Measurements from ENCODE around the gene CHD6. TPM values are rescaled to one million over a fixed set of nuclear protein-coding genes. Genes with fewer than 3 reads are reported as not detected.

The CHD6 gene, protein sequence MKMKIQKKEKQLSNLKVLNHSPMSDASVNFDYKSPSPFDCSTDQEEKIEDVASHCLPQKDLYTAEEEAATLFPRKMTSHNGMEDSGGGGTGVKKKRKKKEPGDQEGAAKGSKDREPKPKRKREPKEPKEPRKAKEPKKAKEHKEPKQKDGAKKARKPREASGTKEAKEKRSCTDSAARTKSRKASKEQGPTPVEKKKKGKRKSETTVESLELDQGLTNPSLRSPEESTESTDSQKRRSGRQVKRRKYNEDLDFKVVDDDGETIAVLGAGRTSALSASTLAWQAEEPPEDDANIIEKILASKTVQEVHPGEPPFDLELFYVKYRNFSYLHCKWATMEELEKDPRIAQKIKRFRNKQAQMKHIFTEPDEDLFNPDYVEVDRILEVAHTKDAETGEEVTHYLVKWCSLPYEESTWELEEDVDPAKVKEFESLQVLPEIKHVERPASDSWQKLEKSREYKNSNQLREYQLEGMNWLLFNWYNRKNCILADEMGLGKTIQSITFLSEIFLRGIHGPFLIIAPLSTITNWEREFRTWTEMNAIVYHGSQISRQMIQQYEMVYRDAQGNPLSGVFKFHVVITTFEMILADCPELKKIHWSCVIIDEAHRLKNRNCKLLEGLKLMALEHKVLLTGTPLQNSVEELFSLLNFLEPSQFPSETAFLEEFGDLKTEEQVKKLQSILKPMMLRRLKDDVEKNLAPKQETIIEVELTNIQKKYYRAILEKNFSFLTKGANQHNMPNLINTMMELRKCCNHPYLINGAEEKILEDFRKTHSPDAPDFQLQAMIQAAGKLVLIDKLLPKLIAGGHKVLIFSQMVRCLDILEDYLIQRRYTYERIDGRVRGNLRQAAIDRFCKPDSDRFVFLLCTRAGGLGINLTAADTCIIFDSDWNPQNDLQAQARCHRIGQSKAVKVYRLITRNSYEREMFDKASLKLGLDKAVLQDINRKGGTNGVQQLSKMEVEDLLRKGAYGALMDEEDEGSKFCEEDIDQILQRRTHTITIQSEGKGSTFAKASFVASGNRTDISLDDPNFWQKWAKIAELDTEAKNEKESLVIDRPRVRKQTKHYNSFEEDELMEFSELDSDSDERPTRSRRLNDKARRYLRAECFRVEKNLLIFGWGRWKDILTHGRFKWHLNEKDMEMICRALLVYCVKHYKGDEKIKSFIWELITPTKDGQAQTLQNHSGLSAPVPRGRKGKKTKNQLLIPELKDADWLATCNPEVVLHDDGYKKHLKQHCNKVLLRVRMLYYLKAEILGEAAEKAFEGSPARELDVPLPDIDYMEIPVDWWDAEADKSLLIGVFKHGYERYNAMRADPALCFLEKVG (N-terminal part only)
- total RNA-seq: 100 to 1,000 TPM in 1 of 4 donors, 10 to 100 TPM in 3; 21.5 to 130 (median 33.6) TPM

DNA sequence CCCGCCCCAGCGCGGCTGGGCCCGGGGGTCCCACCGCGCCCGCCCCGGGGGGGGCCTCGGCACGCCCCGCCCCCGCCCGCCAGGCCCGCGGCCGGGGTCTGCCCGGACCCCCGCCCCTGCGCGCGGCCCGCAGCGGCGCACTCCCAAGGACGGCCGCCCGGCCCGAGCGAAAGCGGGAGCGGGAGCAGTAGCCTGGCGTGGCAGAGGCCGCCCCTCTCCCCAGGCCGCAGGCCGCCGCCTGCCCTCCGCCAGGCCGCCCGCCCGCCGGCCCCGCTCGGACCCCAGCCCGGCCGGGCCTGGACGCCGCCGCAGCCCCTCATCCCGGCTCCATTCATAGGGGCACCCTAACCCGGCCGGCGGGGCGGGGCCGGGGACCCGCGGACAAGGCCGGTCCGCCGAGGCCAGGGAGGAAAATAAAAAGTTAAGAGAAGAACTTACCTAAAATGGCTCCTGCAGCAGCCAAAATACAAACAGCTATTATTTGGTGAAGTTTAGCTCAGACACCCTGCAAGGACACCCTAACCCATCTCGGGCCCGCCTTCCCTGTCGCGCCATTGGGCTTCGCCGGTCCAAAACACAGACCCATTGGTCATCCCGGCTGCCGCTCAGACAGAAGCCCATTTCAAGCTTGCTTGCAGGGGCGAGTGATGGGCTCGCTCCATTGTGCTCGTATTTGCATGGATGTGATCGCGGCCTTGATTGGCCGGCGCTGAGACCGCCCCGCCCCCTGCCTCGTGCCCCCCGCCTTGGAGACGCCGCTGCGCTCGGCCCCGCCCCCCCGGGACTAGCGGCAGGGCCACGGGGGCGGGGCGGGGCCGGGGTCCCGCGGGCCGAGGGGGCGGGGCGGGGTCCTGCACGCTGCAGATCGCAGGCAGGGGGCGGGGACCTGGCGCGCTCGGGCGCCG lies at the start of gene CHD6:
Gene CHD6, minus strand, starts transcription at position 476 of the 905 bp plus-strand sequence. CDS start 67,040 bp downstream, outside the sequence.
- no peak for TF ChIP-seq POLR2A (IDR thresholded peaks at IDR 0.05)
- TF ChIP-seq, protein P1, sequence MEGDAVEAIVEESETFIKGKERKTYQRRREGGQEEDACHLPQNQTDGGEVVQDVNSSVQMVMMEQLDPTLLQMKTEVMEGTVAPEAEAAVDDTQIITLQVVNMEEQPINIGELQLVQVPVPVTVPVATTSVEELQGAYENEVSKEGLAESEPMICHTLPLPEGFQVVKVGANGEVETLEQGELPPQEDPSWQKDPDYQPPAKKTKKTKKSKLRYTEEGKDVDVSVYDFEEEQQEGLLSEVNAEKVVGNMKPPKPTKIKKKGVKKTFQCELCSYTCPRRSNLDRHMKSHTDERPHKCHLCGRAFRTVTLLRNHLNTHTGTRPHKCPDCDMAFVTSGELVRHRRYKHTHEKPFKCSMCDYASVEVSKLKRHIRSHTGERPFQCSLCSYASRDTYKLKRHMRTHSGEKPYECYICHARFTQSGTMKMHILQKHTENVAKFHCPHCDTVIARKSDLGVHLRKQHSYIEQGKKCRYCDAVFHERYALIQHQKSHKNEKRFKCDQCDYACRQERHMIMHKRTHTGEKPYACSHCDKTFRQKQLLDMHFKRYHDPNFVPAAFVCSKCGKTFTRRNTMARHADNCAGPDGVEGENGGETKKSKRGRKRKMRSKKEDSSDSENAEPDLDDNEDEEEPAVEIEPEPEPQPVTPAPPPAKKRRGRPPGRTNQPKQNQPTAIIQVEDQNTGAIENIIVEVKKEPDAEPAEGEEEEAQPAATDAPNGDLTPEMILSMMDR (IDR thresholded peaks at IDR 0.05): no peak

GRCh38 chr20:41664584-41664983 lies 46.4 kb upstream of the CHD6 start:
- TF ChIP-seq POLR2A (IDR thresholded peaks at IDR 0.05): no peak
- TF ChIP-seq, protein P1 (IDR thresholded peaks at IDR 0.05): no peak
- Histone ChIP-seq H3K27me3 (no peaks in the 10 kb centered on the region), H3K4me3 (no peak overlapping the region), H3K36me3 (no peaks in the 10 kb centered on the region), H3K4me1 (no peaks in the 10 kb centered on the region), H3K9me3 (no peaks in the 10 kb centered on the region), H3K27ac (no peak overlapping the region)
- peak in 1 of 3 donors; percentile 20 for DNase-seq

More for the DNA sequence above, at the start of gene CHD6:
- Histone ChIP-seq H3K27ac (peak within 1 kb of the TSS; percentile 77 to 85 (median 80)), H3K4me3 (peak within 1 kb of the TSS; percentile 77 to 99 (median 86)), H3K36me3 (no peaks in the 10 kb centered on the region), H3K27me3 (no peaks in the 10 kb centered on the region), H3K9me3 (no peaks in the 10 kb centered on the region), H3K4me1 (peaks cover 0 to 11% (median 8%) of the 10 kb centered on the region in 4 donors)
- DNase-seq: peak; percentile 98 to 100 (median 98)

- no peaks in the 10 kb centered on the region for H3K36me3 ChIP-seq
- no peaks in the 10 kb centered on the region for H3K4me1 ChIP-seq
- H3K9me3 ChIP-seq: no peaks in the 10 kb centered on the region
- no peak overlapping the region for H3K4me3 ChIP-seq
- H3K27ac ChIP-seq: no peak overlapping the region
- no peaks in the 10 kb centered on the region for H3K27me3 ChIP-seq
- no peak for TF ChIP-seq POLR2A (IDR thresholded peaks at IDR 0.05)
- TF ChIP-seq, protein P1 (IDR thresholded peaks at IDR 0.05): no peak
- no peak for DNase-seq
Observed at GRCh38 chr20:41657655-41658054, 39.5 kb upstream of the CHD6 start.

DNA sequence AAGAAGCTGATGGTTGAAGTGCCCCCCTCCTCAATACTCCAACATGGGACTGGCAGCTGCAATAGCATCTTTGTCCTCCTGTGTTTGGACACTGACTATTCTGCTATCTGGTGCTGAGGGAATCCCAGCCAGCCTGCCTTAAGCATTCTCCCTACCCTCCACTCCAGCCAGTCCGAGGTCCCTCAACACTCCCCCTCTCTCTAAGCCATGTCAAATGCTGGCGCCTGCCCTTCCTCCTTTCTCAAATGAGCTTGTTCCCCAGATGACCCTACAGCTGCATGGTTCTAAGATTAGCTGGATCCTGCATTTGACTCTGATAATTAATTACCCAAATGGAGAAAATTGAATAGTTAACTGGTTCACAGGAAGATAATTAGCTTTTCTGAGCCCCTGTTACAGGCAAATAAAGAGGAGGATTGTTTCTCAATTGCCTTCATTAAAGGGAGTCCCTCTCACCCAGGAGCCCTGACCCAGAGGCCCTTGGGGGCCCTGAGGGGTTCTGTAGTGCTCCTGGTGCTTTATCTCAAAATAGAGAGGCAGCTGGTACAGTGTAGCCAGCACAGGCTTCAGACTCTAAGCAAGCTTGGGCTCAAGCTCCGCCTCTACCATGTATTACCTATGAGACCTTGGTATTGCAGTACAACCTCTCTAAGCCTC lies 37.9 kb upstream of the CHD6 start:
- H3K9me3 ChIP-seq: no peaks in the 10 kb centered on the region
- H3K36me3 ChIP-seq: no peaks in the 10 kb centered on the region
- no peak for DNase-seq
- H3K4me3 ChIP-seq: no peak overlapping the region
- no peaks in the 10 kb centered on the region for H3K27me3 ChIP-seq
- no peaks in the 10 kb centered on the region for H3K4me1 ChIP-seq
- no peak for TF ChIP-seq POLR2A (IDR thresholded peaks at IDR 0.05)
- TF ChIP-seq, protein P1 (IDR thresholded peaks at IDR 0.05): no peak
- no peak overlapping the region for H3K27ac ChIP-seq
